ENCODE results near the gene TECPR1. TPM values are rescaled to one million over a fixed set of nuclear protein-coding genes. Genes with fewer than 3 reads are reported as not detected.

TECPR1 gene
- total and polyA plus RNA-seq, 2 experiments from 2014 or later = 8.2 to 27.8 TPM

DNA sequence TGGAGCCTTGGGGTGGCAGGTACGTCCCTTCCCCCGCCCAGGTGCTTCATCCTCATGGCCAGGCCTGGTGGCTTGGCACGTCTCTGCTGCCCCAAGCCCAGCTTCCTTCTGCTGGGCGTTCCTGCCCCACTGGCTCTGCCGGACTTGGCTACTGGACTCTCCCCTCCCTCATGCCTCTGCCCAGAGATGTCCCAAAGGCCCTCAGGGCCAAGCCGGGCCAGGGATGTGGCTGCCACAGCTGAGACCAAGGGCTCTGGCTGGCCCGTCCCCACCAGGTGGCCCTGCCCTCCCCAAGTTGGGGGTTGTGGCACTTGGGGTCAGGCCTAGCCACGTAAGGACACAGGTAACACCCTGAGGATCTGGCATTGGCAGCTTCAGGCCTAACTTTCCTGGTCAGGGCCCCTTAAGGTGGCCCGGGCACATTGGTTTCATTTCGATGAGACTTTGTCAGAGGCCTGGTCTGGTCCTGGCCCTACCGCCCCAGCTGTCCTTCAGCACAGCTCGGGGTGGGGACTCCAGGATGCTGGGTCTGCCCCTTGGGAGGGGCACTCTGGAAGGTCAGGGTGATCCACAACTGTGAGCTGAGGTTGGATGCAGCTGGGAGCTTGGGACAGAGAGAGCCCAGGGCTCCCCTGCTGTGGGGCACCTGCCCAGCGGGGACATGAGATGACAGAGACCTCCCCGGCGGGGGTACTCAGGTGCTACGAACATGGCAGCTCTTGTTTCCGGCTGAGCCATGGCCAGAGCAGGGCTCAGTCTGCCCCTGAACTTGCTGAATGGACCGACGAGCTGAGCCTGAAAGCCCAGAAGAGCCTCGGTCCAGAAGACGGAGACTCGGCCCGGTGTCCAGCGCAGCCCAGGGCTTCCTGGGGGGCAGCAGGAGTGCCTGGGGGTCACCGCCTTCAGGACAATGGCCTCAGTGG, 37.9 kb downstream of the TECPR1 start:
- no peaks in the 10 kb centered on the region for H3K9me2 ChIP-seq (ENCODE audit: insufficient read depth)
- H4K20me1 ChIP-seq (ENCODE audit: insufficient read depth) = no peaks in the 10 kb centered on the region
- no peak overlapping the region for H2AFZ ChIP-seq
- H3K4me1 ChIP-seq (ENCODE audit: insufficient read depth) = no peaks in the 10 kb centered on the region
- H3K9ac ChIP-seq = no peak overlapping the region
- 71 to 73% methylated on average over 24 to 25 of the region's 25 CpGs for WGBS, 2 experiments (ENCODE audit: low coverage in 1 of 2, low lambda C conversion rate in 2 of 2, missing lambda C conversion rate in 2 of 2)
- no peaks in the 10 kb centered on the region for H3K36me3 ChIP-seq (ENCODE audit: low read depth)
- TF ChIP-seq EZH2phosphoT487 (IDR thresholded peaks at IDR 0.05; ENCODE audit: insufficient read depth, low read depth) (no peak), EZH2 (IDR thresholded peaks at IDR 0.05; ENCODE audit: insufficient read depth, poor library complexity, severe bottlenecking) (no peak)
- no peaks in the 10 kb centered on the region for H3K79me2 ChIP-seq (ENCODE audit: insufficient read depth)
- H3F3A ChIP-seq (ENCODE audit: insufficient read depth) = peaks cover 8% of the 10 kb centered on the region; the same call in 1 of the 2 replicates
- no peak for DNase-seq
- H3K4me2 ChIP-seq (ENCODE audit: unreplicated experiment) = no peak overlapping the region
- in situ Hi-C loops (cut with MboI) = no loop called here
- H3K4me3 ChIP-seq = no peak overlapping the region
- H3K27ac ChIP-seq = no peak overlapping the region
- H3K9me3 ChIP-seq (ENCODE audit: low read depth) = no peaks in the 10 kb centered on the region
- no peaks in the 10 kb centered on the region for H3K27me3 ChIP-seq (replicated peaks; ENCODE audit: insufficient read depth)

- H2AFZ ChIP-seq = no peak overlapping the region
- DNase-seq = no peak
- no peaks in the 10 kb centered on the region for H3K9me2 ChIP-seq (ENCODE audit: insufficient read depth)
- H4K20me1 ChIP-seq (ENCODE audit: insufficient read depth) = no peaks in the 10 kb centered on the region
- TF ChIP-seq EZH2 (IDR thresholded peaks at IDR 0.05; ENCODE audit: insufficient read depth, poor library complexity, severe bottlenecking) (no peak), EZH2phosphoT487 (IDR thresholded peaks at IDR 0.05; ENCODE audit: insufficient read depth, low read depth) (no peak)
- H3K36me3 ChIP-seq (ENCODE audit: low read depth) = no peaks in the 10 kb centered on the region
- H3F3A ChIP-seq (ENCODE audit: insufficient read depth) = 0 out of 2 replicates have a peak, but pooled peaks cover under 1% of the 10 kb centered on the region
- H3K27ac ChIP-seq = no peak overlapping the region
- H3K9ac ChIP-seq = no peak overlapping the region
- no peaks in the 10 kb centered on the region for H3K4me1 ChIP-seq (ENCODE audit: insufficient read depth)
- in situ Hi-C loops (cut with MboI) = no loop called here
- no peaks in the 10 kb centered on the region for H3K27me3 ChIP-seq (replicated peaks; ENCODE audit: insufficient read depth)
- no peak overlapping the region for H3K4me3 ChIP-seq
- H3K9me3 ChIP-seq (ENCODE audit: low read depth) = no peaks in the 10 kb centered on the region
- no peak overlapping the region for H3K4me2 ChIP-seq (ENCODE audit: unreplicated experiment)
- 84 to 86% methylated on average over 8 of the region's 8 CpGs for WGBS, 2 experiments (ENCODE audit: low coverage in 1 of 2, low lambda C conversion rate in 2 of 2, missing lambda C conversion rate in 2 of 2)
- no peaks in the 10 kb centered on the region for H3K79me2 ChIP-seq (ENCODE audit: insufficient read depth)
Observed at GRCh38 chr7:98213296-98213887, 38.6 kb downstream of the TECPR1 start.

DNA sequence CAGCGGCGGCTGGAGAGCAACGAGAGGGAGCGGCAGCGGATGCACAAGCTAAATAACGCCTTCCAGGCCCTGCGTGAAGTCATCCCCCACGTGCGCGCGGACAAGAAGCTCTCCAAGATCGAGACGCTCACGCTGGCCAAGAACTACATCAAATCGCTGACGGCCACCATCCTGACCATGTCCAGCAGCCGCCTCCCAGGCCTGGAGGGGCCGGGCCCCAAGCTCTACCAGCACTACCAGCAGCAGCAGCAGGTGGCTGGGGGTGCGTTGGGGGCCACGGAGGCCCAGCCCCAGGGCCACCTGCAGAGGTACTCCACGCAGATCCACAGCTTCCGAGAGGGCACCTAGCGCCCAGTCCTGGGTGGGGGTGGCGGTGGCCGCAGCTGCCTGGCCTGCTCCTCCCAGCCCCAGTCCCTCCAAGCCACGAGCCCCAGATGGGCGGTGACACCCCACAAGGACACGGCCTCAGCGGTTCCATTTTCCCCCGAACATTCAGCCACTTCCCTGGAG, 39.4 kb downstream of the TECPR1 start:
- in situ Hi-C loops (cut with MboI) = no loop called here
- no peak for DNase-seq
- Histone ChIP-seq H3F3A (ENCODE audit: insufficient read depth) (no peaks in the 10 kb centered on the region), H3K4me2 (ENCODE audit: unreplicated experiment) (no peak overlapping the region), H3K27ac (no peak overlapping the region), H3K9me3 (ENCODE audit: low read depth) (no peaks in the 10 kb centered on the region), H3K9ac (no peak overlapping the region), H2AFZ (no peak overlapping the region), H3K9me2 (ENCODE audit: insufficient read depth) (no peaks in the 10 kb centered on the region), H3K27me3 (replicated peaks; ENCODE audit: insufficient read depth) (no peaks in the 10 kb centered on the region), H3K4me1 (ENCODE audit: insufficient read depth) (no peaks in the 10 kb centered on the region), H3K79me2 (ENCODE audit: insufficient read depth) (no peaks in the 10 kb centered on the region), H3K36me3 (ENCODE audit: low read depth) (no peaks in the 10 kb centered on the region), H4K20me1 (ENCODE audit: insufficient read depth) (no peaks in the 10 kb centered on the region), H3K4me3 (no peak overlapping the region)
- TF ChIP-seq EZH2 (IDR thresholded peaks at IDR 0.05; ENCODE audit: insufficient read depth, poor library complexity, severe bottlenecking) (no peak), EZH2phosphoT487 (IDR thresholded peaks at IDR 0.05; ENCODE audit: insufficient read depth, low read depth) (no peak)
- 83% methylated on average over 27 to 30 of the region's 30 CpGs for WGBS, 2 experiments (ENCODE audit: low coverage in 1 of 2, low lambda C conversion rate in 2 of 2, missing lambda C conversion rate in 2 of 2)

DNA sequence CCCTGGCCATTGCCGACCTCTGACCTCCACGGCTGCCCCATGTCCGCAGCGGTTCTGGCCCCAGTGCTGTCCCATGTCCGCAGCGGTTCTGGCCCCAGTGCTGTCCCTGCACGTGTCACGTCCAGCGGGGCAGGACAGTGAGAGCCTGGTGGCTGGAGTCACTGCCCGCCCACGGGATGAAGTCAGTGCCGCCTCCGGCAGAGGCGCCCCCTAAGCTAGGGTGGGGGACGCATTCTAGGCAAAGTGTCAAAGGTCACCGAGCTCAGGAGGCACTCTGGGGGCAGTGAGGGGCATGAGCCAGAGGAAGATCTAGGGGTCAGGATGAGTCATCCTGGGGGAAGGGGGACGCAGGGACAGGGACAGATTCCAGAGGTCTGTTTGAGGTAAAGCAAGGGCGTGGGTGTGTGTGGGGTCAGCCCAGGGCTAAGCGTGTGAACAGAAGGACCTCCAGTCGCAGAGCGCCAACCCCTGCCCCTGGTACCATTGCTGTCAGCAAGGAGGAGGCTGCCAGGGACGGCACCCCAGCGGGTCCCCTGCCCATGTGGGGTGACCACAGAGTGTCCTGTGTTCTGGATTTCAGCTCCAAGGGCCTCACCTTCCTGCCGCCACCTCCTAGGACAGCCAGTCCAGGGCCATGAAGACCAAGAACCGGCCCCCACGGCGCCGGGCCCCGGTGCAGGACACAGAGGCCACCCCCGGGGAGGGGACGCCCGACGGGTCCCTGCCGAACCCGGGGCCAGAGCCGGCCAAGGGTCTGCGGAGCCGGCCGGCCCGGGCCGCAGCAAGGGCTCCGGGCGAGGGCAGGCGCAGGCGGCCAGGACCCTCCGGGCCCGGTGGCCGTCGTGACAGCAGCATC, 40.1 kb downstream of the TECPR1 start:
- WGBS, 2 experiments (ENCODE audit: low coverage in 1 of 2, low lambda C conversion rate in 2 of 2, missing lambda C conversion rate in 2 of 2) = 73 to 77% methylated on average over 32 to 44 of the region's 49 CpGs

More for the DNA sequence above, 40.1 kb downstream of the TECPR1 start:
- no peak for DNase-seq
- Histone ChIP-seq H3K36me3 (ENCODE audit: low read depth) (no peaks in the 10 kb centered on the region), H3K27ac (no peak overlapping the region), H2AFZ (no peak overlapping the region), H4K20me1 (ENCODE audit: insufficient read depth) (no peaks in the 10 kb centered on the region), H3K9me3 (ENCODE audit: low read depth) (no peaks in the 10 kb centered on the region), H3F3A (ENCODE audit: insufficient read depth) (no peaks in the 10 kb centered on the region), H3K9me2 (ENCODE audit: insufficient read depth) (no peaks in the 10 kb centered on the region), H3K4me3 (no peak overlapping the region), H3K79me2 (ENCODE audit: insufficient read depth) (no peaks in the 10 kb centered on the region), H3K4me2 (ENCODE audit: unreplicated experiment) (no peak overlapping the region), H3K27me3 (replicated peaks; ENCODE audit: insufficient read depth) (no peaks in the 10 kb centered on the region), H3K4me1 (ENCODE audit: insufficient read depth) (no peaks in the 10 kb centered on the region), H3K9ac (no peak overlapping the region)
- TF ChIP-seq EZH2 (IDR thresholded peaks at IDR 0.05; ENCODE audit: insufficient read depth, poor library complexity, severe bottlenecking) (no peak), EZH2phosphoT487 (IDR thresholded peaks at IDR 0.05; ENCODE audit: insufficient read depth, low read depth) (no peak)
- in situ Hi-C loops (cut with MboI) = no loop called here

Measured in GM23248 (cell line).